Epithelial cell of prostate (primary cell): ENCODE data around the gene RNU6-8.

ENCODE experiments used
- DNase-seq: peaks from one replicate; pipeline ENCODE4 v3.0.0-alpha.2; 2011; ENCODE audit warnings: low read depth, low spot score
- H3K27ac ChIP-seq: fragments of 450-650 bp; 2 replicates; pipeline ENCODE4 v1.5.1; 2017; ENCODE audit warnings: mild to moderate bottlenecking

The RNU6-8 gene

GRCh38 chr14:32166029-32166428, 37.0 kb downstream of the RNU6-8 start:
- H3K27ac ChIP-seq, result no peak overlapping the region
- no peak for DNase-seq
